ENCODE measurements around the gene FAM170B. TPM values are rescaled to one million over a fixed set of nuclear protein-coding genes. Genes with fewer than 3 reads are reported as not detected.

The FAM170B gene
- total RNA-seq, 4 donors from 2014 or later: not detected

DNA sequence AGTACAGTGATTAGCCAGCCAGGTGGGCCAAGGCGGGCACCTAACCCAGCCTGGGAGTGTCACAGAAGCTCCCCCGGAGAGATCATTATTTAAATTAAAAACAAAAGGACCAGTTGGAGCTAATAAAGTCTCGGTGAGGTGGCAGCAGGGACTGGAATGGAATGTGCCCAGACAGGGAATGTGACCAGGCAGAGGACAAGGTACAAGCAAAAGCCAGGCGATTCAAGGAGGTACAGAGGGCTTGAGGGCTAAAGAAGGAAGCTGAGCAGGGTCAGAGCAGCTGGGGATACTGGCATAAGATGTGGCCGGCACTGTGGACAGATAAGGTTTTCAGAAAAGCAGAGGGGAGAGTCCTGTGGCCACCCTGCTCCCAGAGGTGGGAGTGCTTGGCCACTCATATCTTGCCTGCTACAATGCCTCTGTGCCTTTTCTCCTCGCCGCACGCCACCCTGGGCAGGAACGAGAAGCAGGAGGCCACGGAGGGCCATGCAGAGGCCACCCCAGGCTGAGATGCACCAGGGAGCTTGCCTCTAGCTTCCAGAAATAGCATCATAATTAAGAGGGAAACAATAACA lies 41.2 kb upstream of the FAM170B start:
- intact Hi-C loops (cut with DNase I; ENCODE audit: low total_unique reads): no loop called here
- TF ChIP-seq POLR2A (IDR thresholded peaks at IDR 0.05): no peak
- TF ChIP-seq, protein P1, sequence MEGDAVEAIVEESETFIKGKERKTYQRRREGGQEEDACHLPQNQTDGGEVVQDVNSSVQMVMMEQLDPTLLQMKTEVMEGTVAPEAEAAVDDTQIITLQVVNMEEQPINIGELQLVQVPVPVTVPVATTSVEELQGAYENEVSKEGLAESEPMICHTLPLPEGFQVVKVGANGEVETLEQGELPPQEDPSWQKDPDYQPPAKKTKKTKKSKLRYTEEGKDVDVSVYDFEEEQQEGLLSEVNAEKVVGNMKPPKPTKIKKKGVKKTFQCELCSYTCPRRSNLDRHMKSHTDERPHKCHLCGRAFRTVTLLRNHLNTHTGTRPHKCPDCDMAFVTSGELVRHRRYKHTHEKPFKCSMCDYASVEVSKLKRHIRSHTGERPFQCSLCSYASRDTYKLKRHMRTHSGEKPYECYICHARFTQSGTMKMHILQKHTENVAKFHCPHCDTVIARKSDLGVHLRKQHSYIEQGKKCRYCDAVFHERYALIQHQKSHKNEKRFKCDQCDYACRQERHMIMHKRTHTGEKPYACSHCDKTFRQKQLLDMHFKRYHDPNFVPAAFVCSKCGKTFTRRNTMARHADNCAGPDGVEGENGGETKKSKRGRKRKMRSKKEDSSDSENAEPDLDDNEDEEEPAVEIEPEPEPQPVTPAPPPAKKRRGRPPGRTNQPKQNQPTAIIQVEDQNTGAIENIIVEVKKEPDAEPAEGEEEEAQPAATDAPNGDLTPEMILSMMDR (IDR thresholded peaks at IDR 0.05): no peak

DNA sequence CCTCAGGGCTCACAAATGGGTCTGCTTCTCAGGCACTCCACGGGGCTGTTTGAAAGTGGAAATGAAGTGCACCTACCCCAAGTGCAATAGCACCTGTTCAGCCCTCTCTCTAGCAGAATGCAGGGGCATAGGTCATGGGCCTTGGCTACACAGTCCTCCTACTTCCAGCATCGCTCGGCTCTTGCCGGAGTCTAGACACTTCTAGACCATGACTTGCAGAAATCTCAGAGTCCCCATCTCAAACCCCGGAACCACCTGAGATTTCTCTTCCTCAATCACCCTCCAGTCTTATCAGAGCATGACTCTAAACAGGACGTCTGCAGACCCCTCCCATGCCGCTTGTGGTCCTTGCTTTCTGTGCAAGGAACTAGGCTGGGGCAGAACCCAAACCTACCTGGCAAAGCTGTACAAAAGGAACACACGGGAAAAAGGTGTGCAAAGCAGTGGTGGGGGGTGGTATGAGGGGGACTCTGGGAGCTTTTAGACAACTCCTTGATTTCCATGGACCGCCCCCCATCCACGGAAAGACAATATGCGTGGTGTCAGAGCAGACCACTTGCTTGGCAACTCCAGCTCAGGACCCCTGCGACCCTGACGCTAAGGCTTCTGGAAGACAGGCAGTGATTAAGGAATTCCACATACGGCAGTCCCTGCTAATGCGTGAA lies 40.6 kb upstream of the FAM170B start:
- intact Hi-C loops (cut with DNase I; ENCODE audit: low total_unique reads): no loop called here
- Histone ChIP-seq H3K4me1 (no peaks in the 10 kb centered on the region), H3K36me3 (no peaks in the 10 kb centered on the region), H3K27ac (no peak overlapping the region), H3K9me3 (no peaks in the 10 kb centered on the region), H3K4me3 (no peak overlapping the region), H3K27me3 (no peaks in the 10 kb centered on the region)
- no peak for TF ChIP-seq POLR2A (IDR thresholded peaks at IDR 0.05)
- TF ChIP-seq, protein P1 (IDR thresholded peaks at IDR 0.05): no peak
- DNase-seq: no peak

More for the DNA sequence above, 41.2 kb upstream of the FAM170B start:
- no peak overlapping the region for H3K4me3 ChIP-seq
- H3K9me3 ChIP-seq: no peaks in the 10 kb centered on the region
- no peaks in the 10 kb centered on the region for H3K4me1 ChIP-seq
- H3K27ac ChIP-seq: no peak overlapping the region
- no peaks in the 10 kb centered on the region for H3K36me3 ChIP-seq
- no peak for DNase-seq
- H3K27me3 ChIP-seq: no peaks in the 10 kb centered on the region

DNA sequence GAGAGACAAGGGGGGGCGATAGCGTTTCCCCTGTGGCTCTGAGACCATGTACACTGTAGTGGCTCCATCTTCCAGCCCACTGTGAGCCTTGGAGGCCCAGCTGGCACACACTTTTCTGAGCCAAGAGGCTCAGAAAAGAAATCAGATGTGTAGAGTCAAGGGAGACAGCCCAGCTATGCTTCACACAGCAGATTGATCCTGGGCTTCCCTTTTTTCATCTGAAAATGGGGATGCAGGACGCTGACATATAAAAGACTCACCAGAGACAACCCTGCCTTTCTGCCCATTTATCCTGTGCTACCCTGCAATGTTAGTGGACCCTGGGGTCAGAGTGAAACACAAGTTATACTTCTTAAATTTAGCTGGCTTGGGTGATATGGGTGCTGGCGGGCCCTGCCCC lies 40.0 kb upstream of the FAM170B start:
- intact Hi-C loops (cut with DNase I; ENCODE audit: low total_unique reads): no loop called here

DNA sequence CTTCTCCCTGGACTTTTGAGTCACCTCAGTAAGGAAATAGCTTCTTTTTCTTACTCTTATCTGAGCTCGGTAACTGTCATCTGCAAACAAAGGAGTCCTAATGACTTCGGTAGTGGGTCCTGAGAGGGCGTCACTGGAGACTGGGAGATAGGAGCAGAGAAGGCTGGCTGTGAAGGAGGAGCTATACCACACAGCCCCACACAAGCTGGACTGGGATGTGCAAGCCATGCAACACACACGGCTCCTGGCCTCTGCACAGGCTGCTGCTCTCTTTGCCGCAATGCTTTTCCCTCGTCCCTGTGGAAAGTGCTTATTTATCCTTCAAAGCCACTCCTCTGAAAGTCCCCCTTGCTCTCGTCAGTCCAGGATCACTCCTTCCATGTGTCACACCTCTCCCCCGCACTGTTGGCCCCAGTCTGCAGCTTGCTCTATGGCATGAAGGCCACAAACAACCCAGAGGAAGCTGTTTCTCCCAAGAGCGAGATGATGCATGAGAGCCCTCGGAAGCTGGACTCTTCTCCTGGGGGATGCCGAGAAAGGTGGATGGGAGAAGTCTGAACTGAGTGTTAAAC lies 39.5 kb upstream of the FAM170B start:
- Histone ChIP-seq H3K27ac (no peak overlapping the region), H3K4me1 (no peaks in the 10 kb centered on the region), H3K36me3 (no peaks in the 10 kb centered on the region), H3K9me3 (no peaks in the 10 kb centered on the region), H3K4me3 (no peak overlapping the region), H3K27me3 (no peaks in the 10 kb centered on the region)
- intact Hi-C loops (cut with DNase I; ENCODE audit: low total_unique reads): no loop called here
- no peak for DNase-seq
- TF ChIP-seq, protein P1 (IDR thresholded peaks at IDR 0.05): no peak
- TF ChIP-seq POLR2A (IDR thresholded peaks at IDR 0.05): no peak

More for the DNA sequence above, 40.0 kb upstream of the FAM170B start:
- no peaks in the 10 kb centered on the region for H3K4me1 ChIP-seq
- H3K36me3 ChIP-seq: no peaks in the 10 kb centered on the region
- H3K4me3 ChIP-seq: no peak overlapping the region
- no peaks in the 10 kb centered on the region for H3K9me3 ChIP-seq
- no peaks in the 10 kb centered on the region for H3K27me3 ChIP-seq
- no peak for DNase-seq
- TF ChIP-seq POLR2A (IDR thresholded peaks at IDR 0.05): no peak
- TF ChIP-seq, protein P1 (IDR thresholded peaks at IDR 0.05): no peak
- H3K27ac ChIP-seq: no peak overlapping the region

DNA sequence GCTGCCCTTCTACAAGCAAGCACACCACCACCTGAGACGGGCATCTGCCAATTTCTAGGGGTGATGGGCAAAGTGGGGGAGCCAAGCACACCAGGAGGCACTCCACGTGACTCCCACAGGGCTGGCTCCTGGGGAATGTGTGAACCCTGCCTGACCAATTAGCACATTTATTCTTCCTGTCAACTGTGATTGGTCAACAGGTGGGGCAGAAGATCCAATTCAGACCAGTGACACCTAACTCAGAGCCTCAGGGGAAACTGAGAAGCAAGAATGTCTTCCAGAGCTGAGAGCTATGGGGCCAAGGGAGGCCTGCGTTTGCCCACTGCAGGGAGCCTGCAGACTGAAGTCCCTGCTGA lies 38.9 kb upstream of the FAM170B start:
- Histone ChIP-seq H3K9me3 (no peaks in the 10 kb centered on the region), H3K27ac (no peak overlapping the region), H3K4me1 (no peaks in the 10 kb centered on the region), H3K36me3 (no peaks in the 10 kb centered on the region), H3K27me3 (no peaks in the 10 kb centered on the region), H3K4me3 (no peak overlapping the region)
- intact Hi-C loops (cut with DNase I; ENCODE audit: low total_unique reads): no loop called here
- no peak for DNase-seq
- no peak for TF ChIP-seq POLR2A (IDR thresholded peaks at IDR 0.05)
- TF ChIP-seq, protein P1 (IDR thresholded peaks at IDR 0.05): no peak

Measured in uterus (tissue), 4 donors.